SU-DHL-6 (cell line): ENCODE data around the gene TTC13.

ENCODE experiments used
- CTCF ChIP-seq: fragments of 200-600 bp; sonication (generic); IDR thresholded peaks from one replicate; pipeline ENCODE4 v1.5.1; 2017; ENCODE audit warnings: antibody characterized with exemption, mild to moderate bottlenecking, low read length, moderate library complexity; ENCODE audit not compliant: insufficient read depth, poor library complexity, severe bottlenecking
- EZH2phosphoT487 ChIP-seq: fragments of 200-600 bp; sonication (generic), shearing (Covaris generic); conservative IDR thresholded peaks from 2 replicates; pipeline ENCODE4 v1.6.1; 2018; ENCODE audit warnings: mild to moderate bottlenecking, antibody characterized with exemption, low read length, moderate library complexity, mixed read lengths

- no peak for TF ChIP-seq EZH2phosphoT487
- no peak for TF ChIP-seq CTCF
Observed at GRCh38 chr1:230909974-230910754, 68.5 kb downstream of the TTC13 start.
